ENCODE results near the gene TSHR. TPM values are rescaled to one million over a fixed set of nuclear protein-coding genes. Genes with fewer than 3 reads are reported as not detected.
A peak's percentile ranks its signal among the peaks of the same experiment; 100 is the strongest.
"Not testable (repeated sequence)": the region's sequence is repeated elsewhere in the genome, so short reads cannot be mapped to it uniquely, and the experiment has no call there.

Gene TSHR
- polyA plus RNA-seq, 5 donors = 0.18 to 0.48 (median 0.30) TPM

DNA sequence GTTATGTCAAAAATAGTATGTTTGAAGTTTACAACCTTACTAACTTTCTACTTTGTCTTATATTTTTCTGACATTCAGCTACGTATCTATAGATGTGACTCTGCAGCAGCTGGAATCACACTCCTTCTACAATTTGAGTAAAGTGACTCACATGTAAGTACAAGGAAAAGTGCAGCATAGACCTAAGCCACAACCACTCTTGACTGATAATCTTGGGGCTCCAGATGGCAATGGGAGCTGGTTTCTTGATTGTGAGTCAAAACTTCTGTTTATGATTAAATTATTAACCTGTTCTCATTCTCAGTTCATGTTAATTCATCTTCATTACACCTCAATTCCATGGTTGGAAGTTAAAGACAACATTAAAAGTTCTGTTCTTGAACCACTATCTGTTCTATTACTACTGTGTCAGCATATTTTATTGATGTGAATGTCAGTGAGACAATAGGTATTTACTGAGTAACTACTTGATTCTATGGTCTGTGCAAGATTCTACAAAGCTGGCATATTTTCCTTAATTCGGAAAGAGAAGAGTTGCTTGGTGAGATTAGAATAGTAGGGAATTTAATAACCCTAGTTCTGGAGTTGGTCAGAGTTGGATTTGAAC, 112.9 kb downstream of the TSHR start:
- DNase-seq = no peak

DNA sequence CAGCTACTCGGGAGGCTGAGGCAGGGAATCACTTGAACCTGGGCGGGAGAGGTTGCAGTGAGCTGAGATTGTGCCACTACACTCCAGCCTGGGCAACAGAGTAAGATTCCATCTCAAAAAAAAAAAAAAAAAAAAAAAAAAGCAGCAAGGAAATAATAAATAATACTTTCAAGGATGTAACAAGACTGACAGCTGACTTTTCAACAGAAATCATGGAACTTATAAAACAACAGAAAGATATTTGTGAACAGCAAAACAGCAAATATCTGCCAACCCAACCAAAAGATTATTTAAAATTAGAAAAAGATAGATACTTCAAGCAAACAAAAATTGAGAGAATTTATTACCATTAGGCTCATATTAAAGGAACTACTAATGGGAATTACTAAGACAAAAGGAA, 115.1 kb downstream of the TSHR start:
- no peak for DNase-seq

DNA sequence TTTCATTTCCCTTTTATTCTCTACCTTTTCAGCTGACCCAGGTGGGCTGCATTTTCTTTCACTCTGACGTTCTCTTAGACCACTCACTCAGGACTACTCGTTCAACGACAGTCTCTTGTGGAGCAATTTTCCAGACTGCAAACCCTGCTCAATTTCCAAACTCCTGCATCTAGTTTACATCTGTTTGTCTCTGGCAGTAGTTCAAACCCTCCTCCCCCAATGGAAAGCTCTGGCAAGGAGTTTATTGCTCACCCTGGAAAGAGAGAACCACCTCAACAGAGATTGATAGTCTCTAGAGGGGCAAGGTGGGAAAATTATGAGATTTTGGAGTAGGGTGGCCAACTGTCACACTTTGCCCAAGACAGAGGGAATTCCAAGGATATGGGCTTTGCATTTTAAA, 130.2 kb downstream of the TSHR start:
- no peak for DNase-seq

DNA sequence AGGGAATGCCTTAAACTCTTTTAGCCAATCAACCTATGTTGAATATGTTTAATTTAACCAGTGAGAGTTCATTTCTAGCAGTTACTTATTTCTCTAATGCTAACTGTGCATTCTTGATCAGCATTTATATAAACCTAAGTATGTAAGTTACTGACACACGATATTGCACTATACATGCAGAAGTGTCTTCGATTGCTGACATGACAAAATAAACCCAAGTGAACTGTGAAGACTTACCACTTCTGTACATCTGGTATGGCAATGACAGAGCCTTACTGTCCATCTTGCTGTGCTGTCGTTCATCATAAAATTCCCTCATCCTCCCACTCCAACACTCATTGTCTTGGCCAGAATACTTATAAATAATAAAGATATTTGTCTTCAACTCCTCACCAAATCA, 131.8 kb downstream of the TSHR start:
- DNase-seq = no peak

DNA sequence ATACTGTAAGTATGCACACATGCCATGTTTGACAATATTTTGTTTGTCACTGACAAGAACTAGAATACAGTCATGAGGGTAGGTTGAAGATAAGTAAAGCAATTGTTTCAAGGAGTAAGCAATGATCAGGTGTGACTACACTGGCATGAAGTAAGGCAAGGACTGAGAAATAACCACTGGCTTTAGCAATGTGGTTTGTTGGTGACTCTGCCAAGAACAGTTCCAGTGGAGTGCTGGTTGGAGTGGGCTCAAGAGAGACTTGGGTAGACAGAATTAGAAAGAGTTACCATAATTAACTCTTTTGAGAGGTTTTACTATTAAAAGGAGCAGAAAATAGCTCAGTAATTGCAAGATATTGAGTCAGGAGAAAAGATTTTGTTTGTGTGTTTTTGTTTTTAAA, 135.7 kb downstream of the TSHR start:
- no peak for DNase-seq

DNA sequence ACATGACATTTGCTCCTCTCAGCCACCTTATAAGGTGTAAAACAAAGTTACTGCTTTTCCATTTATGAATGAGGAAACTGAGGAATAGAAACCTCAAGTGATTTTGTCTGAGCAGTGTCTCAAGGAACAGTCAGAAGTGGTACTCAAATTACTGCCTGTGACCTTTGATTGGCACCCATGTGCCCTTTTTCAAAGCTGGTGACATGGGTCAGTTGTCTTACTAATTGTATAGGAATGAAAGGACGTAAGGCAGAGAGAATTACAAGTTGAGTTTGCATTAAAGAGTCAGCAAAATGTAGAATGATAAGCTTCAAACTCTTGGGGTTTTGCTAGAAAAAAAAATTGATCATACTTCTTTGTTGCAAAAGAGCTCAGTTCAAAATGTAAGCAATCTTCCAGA, 136.2 kb downstream of the TSHR start:
- no peak for DNase-seq

DNA sequence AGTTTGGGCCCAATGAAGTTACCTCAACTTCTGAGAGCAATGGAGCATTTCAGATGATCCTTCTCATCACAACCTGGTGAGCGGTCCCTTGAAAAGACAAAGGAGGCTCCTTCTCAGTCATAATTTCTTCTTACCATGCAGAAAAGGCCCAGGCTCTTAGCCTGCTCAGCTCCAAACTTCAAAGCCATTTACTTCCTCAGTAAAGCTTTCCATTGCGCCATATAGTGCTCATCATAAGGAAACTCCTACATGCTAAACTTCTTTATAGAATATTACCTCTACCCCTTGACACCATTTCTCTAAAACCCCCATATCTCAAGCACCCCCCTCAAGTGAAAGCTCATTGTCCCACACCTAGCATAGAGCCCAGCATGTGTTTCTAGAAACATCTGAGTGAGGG, 138.2 kb downstream of the TSHR start:
- DNase-seq = no peak

DNA sequence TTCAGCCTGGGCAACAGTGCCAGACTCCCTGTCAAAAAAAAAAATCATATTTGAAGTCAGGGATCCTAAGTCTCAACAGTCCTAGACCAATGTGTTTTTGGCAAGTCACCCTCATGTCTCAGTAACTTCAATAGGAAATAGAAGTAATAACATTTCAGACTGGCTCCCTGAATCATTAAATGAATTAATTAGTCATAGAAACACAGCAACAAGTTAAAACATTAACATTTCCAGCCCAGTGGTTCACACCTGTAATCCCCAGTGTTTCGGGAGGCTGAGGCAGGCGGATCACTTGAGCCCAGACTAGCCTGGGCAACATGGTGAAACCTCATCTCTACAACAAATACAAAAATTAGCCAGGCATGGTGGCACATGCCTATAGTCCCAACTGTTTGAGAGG, 140.1 kb downstream of the TSHR start:
- no peak for DNase-seq

DNA sequence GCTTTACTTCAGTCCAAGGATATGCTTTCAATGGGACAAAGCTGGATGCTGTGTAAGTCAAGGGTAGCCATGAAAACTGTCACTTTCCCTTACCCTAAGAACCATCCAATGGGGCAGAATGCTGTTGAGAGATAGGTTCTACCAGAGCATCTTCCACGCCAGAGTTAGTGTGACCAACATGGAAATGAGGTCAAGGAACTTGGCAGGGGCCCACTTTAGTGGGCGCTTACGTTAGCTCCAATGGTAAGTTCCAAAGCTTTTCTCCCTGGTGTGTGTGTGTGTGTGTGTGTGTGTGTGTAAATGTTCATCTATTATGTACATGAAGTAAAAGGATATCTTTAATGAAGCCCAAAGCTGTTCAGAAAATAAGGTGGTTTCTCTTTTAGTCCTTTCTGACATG, 141.2 kb downstream of the TSHR start:
- DNase-seq = no peak

DNA sequence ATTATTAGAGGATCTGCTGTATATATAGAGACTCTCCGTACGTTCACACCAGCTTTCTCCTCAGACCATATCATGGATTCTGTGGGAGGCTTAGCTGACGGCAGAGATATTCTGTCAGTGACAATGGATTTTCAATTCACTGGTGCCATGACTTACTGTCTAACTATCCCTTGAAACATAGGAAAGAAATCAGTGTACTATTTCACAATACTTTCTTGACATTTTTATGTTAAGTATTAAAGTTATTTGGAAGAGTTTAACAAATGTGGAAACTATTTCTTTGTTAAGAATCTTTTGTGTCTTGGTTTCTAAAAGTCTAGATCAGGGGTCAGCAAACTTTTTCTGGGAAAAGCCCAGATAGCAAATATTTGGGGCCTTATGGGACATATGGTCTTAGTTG, 146.8 kb downstream of the TSHR start:
- no peak for DNase-seq

DNA sequence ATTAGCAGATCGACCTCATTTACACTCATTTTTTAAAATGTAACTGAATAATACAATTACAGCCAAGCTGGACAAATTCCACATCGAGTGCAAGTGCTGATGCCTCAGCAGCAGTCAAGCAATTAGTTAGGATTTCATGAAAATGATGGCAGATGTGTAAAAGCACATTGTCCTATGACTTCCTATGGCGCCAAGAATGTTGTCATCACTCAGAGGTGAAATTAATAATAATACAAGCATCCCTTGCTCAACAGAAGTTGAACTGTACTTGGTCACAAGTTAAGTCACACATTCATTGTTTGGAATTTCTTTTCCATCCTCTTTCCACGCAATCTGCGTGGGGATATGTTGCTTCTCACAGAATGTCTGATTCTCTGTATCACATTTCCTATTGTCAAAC, 148.0 kb downstream of the TSHR start:
- DNase-seq = no peak

DNA sequence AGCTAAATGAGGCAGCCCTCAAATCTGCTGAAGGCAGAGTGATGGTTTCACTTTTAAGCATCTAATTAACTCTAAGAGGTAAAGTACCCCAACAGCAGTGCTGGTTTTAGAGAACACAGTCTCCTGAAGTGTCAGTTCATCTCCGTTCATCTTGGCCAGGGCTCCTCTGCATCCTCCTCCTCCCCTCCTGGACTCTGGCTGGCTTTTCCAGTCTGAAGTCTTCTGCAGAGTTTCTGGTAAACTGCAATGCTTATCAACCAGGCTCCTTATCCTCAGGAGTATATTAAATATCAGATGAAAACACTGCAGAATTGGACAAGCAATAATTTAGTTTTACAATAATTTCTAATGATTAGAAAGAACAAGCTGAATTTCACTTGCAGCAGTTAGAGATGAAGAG, 150.0 kb downstream of the TSHR start:
- no peak for DNase-seq

DNA sequence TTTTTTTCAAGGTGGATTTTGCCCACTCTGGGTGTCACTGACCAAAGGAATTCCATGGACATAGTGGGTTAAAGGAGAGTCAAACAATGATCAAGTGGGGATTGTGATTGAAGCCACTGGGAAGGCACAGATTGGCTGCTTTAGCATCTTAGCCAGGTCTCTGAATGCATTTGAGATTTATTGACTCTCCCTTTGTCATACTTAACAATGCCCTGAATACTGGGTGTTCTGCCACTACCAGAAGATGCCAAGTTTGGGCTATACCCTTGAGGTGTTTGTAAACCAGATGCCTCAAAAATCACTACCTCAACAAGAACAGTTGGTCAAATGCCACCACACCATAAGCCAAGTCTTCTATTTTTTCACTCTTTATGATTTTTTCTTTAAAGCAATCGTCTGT, 150.5 kb downstream of the TSHR start:
- no peak for DNase-seq

DNA sequence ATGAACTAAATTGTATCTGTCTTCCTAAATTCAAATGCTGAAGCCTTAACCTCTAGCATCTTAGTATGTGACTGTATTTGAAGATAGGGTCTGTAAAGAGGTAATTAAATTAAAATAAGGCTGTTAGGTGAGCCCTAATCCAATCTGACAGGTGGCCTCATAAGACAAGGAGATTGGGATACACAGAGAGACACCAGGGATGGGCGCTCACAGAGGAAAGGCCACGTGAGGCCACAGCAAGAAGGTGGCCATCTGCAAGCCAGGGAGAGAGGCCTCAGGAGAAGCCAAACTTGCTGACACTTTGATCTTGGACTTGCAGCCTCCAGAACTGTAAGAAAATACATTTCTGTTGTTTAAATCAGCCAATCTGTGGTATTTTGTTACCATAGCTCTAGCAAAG, 154.8 kb downstream of the TSHR start:
- DNase-seq = no peak

DNA sequence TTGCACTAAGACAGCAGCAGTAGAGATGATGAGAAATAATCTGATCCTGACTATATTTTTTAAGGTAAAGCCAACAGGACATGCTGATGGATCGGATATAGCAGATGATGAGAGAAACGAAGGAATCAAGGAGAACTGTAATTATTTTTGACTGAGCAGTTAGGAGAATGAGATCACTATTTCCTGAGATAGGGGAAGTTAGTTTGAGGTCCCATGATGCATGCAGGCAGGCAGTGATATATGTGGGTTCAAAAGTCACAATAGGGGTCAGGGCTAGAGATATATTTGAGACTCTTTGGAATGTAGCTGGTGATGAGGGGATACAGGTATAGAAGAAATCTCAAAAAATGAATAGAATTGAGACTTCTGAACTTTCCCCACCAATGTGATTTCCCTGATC, 157.8 kb downstream of the TSHR start:
- no peak for DNase-seq

DNA sequence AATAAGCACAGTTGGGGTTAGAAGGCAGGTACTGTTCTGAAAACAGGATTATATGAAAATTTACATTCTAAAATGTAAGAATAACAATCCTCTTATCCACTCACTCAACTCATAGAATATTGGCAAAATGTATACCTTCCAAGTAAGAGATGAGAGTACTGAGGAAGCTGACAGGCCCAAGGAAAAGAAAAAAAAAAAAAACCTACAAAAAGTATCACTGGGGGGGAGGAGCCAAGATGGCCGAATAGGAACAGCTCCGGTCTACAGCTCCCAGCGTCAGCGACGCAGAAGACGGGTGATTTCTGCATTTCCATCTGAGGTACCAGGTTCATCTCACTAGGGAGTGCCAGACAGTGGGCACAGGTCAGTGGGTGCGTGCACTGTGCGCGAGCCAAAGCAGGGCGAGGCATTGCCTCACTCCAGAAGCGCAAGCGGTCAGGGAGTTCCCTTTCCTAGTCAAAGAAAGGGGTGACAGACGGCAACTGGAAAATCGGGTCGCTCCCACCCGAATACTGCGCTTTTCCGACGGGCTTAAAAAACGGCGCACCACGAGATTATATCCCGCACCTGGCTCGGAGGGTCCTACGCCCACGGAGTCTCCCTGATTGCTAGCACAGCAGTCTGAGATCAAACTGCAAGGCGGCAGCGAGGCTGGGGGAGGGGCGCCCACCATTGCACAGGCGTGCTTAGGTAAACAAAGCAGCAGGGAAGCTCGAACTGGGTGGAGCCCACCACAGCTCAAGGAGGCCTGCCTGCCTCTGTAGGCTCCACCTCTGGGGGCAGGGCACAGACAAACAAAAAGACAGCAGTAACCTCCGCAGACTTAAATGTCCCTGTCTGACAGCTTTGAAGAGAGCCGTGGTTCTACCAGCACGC, 158.8 kb downstream of the TSHR start:
- not testable (repeated sequence) for DNase-seq

DNA sequence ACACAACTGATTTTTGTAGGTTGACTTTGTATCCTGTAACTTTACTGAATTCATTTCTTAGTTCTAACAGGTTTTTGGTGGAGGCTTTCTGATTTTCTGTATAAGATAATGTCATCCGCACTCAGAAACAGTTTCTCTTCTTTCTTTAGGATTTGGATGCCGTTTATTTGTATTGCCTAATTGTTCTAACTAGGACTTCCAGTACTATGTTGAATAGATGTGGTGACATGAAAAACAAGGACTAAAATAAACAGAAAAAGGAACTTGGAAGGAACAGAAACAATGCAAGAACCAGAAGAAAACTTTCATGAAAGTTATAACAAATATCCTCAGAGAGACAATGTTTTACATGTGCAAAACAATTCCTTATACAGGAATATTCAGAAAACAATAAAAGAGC, 165.1 kb downstream of the TSHR start:
- DNase-seq = no peak

DNA sequence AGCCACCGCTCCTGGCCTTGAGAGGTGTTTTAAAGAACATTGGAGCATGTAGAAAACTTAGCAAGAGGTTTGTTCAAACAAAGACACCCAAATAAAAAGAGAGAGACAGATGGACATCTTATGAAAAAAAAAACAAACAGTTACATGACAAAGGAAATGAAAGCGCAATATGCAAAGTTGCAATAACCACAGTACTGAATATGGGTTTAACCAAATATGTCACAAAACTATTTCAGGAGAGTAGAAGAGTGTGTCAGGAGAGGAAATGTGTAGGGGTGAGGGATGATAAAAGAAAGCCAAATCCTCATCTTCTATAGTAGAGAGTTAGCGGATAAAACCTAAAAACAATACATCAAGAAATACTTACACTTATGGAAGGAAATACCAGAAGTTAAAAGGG, 166.9 kb downstream of the TSHR start:
- DNase-seq = no peak

DNA sequence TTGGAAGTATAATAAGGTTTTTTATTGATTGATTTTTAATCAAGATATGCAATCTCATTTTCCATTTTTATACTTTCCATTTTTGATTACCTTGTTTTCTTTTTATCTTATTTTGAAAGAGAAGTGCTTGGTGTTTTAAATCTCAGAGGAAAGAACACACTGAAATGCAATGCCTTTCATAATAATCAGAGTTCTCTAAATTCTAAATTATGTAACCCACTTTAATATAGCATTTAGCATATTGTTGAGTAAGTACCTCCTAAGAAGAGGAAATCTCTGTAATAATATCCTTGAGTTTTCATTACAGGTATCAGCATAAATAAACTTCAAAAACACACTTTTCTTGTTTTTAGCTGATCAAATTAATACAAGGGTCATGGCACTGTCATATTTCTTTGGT, 168.4 kb downstream of the TSHR start:
- DNase-seq = no peak

DNA sequence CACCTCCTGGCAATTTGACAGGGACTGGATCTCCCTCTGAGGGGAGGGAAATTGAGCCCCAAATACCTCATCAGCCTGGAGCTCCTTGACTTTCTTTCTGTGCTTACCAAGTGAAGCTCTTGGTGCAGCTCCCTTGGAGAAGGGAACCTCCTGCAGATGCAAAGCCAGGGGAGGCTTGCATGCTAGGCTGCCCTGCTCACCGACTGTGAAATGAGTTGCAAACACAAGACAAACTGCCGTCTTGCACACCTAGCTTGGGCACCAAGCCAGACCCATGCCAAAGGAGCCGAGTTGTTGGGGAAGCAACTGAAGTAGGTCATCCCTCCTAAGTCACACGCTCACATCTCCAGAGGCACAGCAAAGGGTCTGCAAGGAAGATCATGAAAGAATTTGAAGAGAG, 170.1 kb downstream of the TSHR start:
- DNase-seq = no peak

DNA sequence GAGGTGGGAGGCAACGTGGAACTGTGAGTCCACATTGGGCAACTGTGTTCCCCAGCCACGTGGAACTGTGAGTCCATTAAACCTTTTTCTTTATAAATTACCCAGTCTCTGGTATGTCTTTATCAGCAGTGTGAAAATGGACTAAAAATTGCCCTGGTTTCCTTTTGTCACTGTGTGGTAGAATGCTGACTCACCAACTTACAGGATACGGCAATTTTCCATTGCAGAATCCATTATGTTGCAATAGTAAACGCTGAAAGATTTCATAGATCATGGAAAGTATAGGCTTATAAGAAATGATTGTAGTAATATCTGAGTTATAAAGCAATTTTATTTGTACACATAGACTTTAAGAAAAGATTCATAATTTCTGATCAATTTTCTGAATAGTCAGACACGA, 172.4 kb downstream of the TSHR start:
- peak in 1 of 2 donors; percentile 7 for DNase-seq

DNA sequence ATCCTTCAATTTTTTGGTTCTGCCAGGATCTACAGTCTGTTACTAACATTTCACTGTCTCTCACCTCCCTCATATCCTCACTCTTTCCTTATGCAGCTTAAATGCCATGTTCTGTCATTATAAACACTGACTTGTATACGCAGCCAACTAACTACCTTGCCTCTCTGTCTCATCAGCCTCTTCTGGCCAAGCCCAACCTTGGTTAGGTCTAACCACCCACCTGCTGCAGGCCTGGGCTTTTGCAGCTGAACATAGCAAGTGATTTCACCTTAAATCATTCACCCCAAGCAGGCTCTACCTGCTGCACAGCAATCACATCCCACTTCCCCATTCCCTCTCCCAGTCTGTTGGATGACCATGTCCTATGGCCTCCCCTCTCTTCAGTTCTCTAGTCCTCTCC, 173.8 kb downstream of the TSHR start:
- DNase-seq = no peak

DNA sequence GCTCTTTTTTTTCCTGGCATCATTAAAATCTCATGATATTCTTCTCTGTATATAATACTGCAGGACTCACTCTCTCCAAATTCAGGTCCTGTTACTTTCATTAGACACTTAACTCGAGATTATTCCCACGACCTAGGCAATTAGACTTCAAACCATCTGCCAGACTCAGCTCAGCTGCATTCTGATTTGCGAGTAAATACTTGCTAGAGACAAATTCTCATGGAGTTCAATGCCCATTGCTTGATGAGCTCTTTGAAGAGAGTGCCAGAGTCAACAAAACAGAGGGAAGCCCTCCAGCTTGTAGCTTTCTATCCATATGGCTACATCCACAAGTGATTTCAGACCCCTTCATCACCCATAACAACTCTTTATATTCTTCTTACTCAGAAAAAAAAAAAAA, 177.0 kb downstream of the TSHR start:
- peak in 1 of 2 donors; percentile 25 for DNase-seq

DNA sequence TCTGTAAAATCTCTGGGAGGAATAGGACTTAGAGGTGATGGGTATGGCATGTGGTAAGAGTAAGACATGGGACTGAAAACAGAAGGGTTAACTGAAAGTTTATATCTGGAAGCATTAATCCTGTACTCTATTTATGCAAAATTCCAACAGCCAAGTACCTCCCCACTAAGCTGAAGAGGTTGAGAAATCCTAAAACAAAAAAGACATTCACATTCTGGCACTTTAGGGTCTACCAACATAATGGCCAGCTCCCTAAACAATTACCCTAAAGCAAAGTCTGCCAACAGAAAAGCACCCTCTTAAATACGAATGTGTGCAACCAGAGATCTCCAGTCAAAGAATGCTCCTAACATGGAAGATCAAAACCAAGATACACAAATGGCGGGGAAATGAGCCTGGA, 178.0 kb downstream of the TSHR start:
- DNase-seq = no peak
